Stimulated activated CD8-positive, alpha-beta memory T cell treated with anti-CD3 and anti-CD28 coated beads, Interleukin-12 subunit alpha, Interleukin-12 subunit beta, amount 100 ng/mL, for 1 hour (primary cell): ENCODE data around the gene SMIM20.

Source experiments
- DNase-seq: peaks from one replicate; pipeline ENCODE4 v3.0.0-alpha.2; 2020; ENCODE audit warnings: low read depth

SMIM20 gene

GRCh38 chr4:25926462-25926861, 12.4 kb downstream of the SMIM20 start:
- DNase-seq, result no peak

- DNase-seq, result no peak
These were observed 13.6 kb downstream of the SMIM20 start for GRCh38 chr4:25927361-25928195.

GRCh38 chr4:25928379-25929297, 14.6 kb downstream of the SMIM20 start:
- no peak for DNase-seq

GRCh38 chr4:25929298-25929686, 15.3 kb downstream of the SMIM20 start:
- no peak for DNase-seq

GRCh38 chr4:25930731-25931354, 16.8 kb downstream of the SMIM20 start:
- no peak for DNase-seq

- no peak for DNase-seq
These were observed 22.7 kb downstream of the SMIM20 start for GRCh38 chr4:25936696-25937095.

- DNase-seq, result no peak
These were observed 23.8 kb downstream of the SMIM20 start for GRCh38 chr4:25937801-25938200.

GRCh38 chr4:25938366-25938765, 24.3 kb downstream of the SMIM20 start:
- no peak for DNase-seq

- DNase-seq, result no peak
These were observed 24.8 kb downstream of the SMIM20 start for GRCh38 chr4:25938787-25939186.

GRCh38 chr4:25939330-25939729, 25.3 kb downstream of the SMIM20 start:
- DNase-seq, result no peak

GRCh38 chr4:25941457-25942221, 27.6 kb downstream of the SMIM20 start:
- no peak for DNase-seq

GRCh38 chr4:25943312-25943711, 29.3 kb downstream of the SMIM20 start:
- no peak for DNase-seq

GRCh38 chr4:25943805-25944204, 29.8 kb downstream of the SMIM20 start:
- DNase-seq, result no peak

GRCh38 chr4:25948051-25948450, 34.0 kb downstream of the SMIM20 start:
- no peak for DNase-seq

- no peak for DNase-seq
These were observed 35.2 kb downstream of the SMIM20 start for GRCh38 chr4:25949173-25949748.

GRCh38 chr4:25949994-25950393, 36.0 kb downstream of the SMIM20 start:
- DNase-seq, result no peak

GRCh38 chr4:25950461-25951389, 36.7 kb downstream of the SMIM20 start:
- DNase-seq, result no peak

- no peak for DNase-seq
These were observed 37.5 kb downstream of the SMIM20 start for GRCh38 chr4:25951390-25951952.

GRCh38 chr4:25953740-25954139, 39.7 kb downstream of the SMIM20 start:
- DNase-seq, result no peak
